ENCODE results near the gene MYMX.

MYMX gene

DNA sequence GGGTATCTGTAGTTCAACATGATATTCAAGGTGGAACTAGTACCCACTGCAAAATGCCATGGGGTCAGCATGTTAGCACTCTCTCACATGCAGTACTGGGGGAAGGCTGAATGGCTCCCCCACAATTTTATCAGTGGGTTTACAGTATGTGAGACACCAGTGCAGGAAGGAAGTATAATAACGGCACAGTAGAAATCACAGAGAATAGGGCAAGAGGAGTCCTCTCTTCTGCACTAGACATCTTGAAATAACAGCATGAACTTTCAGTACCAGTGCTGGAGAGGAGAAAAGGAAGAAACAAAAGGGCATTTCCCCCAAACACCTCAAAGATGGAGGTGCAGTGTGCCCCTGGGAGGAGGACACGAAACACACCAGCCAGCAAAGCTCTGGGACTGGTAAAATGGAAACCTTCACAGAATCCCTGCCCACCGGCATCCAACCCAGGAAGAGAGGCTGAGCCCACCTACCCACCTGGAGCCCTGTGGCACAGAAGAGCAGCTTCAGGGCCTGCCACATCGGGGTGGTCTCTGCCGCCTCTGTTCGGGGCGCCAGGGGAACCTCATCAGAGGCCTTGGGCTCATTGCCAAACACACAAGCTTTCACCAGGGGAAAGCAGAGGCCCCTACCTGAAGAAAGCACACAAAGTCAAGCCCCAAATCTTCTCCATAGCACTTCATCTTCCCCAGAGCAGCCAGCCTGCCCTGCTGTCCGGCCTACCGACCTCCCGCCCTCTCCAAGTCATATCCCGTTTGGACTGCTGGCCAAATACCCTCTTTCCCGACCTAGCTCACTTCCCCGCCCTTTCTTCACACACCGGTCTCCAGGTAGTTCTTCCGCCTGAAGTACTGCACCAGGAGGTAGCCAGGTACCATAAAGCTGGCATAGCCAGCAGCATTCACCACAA lies 39.4 kb downstream of the MYMX start:
- TF ChIP-seq ARNTL (CRISPR knock-in tag; IDR thresholded peaks at IDR 0.05; ENCODE audit: borderline replicate concordance, low read depth), result no peak
- no peak for TF ChIP-seq ZFP30 (CRISPR knock-in tag; IDR thresholded peaks at IDR 0.05)
- TF ChIP-seq, protein P1, sequence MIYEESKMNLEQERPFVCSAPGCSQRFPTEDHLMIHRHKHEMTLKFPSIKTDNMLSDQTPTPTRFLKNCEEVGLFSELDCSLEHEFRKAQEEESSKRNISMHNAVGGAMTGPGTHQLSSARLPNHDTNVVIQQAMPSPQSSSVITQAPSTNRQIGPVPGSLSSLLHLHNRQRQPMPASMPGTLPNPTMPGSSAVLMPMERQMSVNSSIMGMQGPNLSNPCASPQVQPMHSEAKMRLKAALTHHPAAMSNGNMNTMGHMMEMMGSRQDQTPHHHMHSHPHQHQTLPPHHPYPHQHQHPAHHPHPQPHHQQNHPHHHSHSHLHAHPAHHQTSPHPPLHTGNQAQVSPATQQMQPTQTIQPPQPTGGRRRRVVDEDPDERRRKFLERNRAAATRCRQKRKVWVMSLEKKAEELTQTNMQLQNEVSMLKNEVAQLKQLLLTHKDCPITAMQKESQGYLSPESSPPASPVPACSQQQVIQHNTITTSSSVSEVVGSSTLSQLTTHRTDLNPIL (CRISPR knock-in tag; IDR thresholded peaks at IDR 0.05; ENCODE audit: low read depth), result no peak
- TF ChIP-seq, protein P2, sequence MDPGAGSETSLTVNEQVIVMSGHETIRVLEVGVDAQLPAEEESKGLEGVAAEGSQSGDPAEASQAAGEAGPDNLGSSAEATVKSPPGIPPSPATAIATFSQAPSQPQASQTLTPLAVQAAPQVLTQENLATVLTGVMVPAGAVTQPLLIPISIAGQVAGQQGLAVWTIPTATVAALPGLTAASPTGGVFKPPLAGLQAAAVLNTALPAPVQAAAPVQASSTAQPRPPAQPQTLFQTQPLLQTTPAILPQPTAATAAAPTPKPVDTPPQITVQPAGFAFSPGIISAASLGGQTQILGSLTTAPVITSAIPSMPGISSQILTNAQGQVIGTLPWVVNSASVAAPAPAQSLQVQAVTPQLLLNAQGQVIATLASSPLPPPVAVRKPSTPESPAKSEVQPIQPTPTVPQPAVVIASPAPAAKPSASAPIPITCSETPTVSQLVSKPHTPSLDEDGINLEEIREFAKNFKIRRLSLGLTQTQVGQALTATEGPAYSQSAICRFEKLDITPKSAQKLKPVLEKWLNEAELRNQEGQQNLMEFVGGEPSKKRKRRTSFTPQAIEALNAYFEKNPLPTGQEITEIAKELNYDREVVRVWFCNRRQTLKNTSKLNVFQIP (CRISPR knock-in tag; IDR thresholded peaks at IDR 0.05; ENCODE audit: borderline replicate concordance, low read depth), result no peak
- TF ChIP-seq ZFP3 (CRISPR knock-in tag; IDR thresholded peaks at IDR 0.05), result no peak
- no peak for TF ChIP-seq ZNF8 (CRISPR knock-in tag; IDR thresholded peaks at IDR 0.05)
- no peak for TF ChIP-seq GLIS3 (CRISPR knock-in tag; IDR thresholded peaks at IDR 0.05)
- TF ChIP-seq, protein P3, sequence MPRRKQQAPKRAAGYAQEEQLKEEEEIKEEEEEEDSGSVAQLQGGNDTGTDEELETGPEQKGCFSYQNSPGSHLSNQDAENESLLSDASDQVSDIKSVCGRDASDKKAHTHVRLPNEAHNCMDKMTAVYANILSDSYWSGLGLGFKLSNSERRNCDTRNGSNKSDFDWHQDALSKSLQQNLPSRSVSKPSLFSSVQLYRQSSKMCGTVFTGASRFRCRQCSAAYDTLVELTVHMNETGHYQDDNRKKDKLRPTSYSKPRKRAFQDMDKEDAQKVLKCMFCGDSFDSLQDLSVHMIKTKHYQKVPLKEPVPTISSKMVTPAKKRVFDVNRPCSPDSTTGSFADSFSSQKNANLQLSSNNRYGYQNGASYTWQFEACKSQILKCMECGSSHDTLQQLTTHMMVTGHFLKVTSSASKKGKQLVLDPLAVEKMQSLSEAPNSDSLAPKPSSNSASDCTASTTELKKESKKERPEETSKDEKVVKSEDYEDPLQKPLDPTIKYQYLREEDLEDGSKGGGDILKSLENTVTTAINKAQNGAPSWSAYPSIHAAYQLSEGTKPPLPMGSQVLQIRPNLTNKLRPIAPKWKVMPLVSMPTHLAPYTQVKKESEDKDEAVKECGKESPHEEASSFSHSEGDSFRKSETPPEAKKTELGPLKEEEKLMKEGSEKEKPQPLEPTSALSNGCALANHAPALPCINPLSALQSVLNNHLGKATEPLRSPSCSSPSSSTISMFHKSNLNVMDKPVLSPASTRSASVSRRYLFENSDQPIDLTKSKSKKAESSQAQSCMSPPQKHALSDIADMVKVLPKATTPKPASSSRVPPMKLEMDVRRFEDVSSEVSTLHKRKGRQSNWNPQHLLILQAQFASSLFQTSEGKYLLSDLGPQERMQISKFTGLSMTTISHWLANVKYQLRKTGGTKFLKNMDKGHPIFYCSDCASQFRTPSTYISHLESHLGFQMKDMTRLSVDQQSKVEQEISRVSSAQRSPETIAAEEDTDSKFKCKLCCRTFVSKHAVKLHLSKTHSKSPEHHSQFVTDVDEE (CRISPR knock-in tag; IDR thresholded peaks at IDR 0.05), result no peak
- no peak for TF ChIP-seq ZC3H10 (CRISPR knock-in tag; IDR thresholded peaks at IDR 0.05)
- TF ChIP-seq RARB (CRISPR knock-in tag; IDR thresholded peaks at IDR 0.05), result no peak
- TF ChIP-seq CSDC2 (CRISPR knock-in tag; IDR thresholded peaks at IDR 0.05), result no peak
- no peak for TF ChIP-seq ISL1 (CRISPR knock-in tag; IDR thresholded peaks at IDR 0.05)
- TF ChIP-seq SNAI2 (CRISPR knock-in tag; IDR thresholded peaks at IDR 0.05), result no peak
- peak; percentile 26 for ATAC-seq

DNA sequence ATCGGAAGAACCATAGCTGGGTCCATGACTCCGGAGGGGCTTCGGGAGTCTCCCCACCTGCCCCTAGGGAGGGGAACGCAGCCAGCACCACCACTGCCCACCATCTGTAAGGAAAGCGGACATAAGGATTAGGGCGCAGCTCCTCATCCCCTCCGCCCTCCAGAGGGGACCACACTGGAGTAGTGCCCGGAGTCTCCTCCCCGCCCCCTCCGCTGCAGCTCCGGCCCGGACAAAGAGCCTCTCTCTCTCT lies 40.0 kb downstream of the MYMX start:
- no peak; the same call in 2 of the 3 replicates for ATAC-seq
- TF ChIP-seq ZNF8 (CRISPR knock-in tag; IDR thresholded peaks at IDR 0.05) (no peak), ZFP30 (CRISPR knock-in tag; IDR thresholded peaks at IDR 0.05) (no peak), RARB (CRISPR knock-in tag; IDR thresholded peaks at IDR 0.05) (no peak), ZC3H10 (CRISPR knock-in tag; IDR thresholded peaks at IDR 0.05) (no peak), ZNF70 (CRISPR knock-in tag; IDR thresholded peaks at IDR 0.05) (no peak), ISL1 (CRISPR knock-in tag; IDR thresholded peaks at IDR 0.05) (no peak), TCF4 (CRISPR knock-in tag; IDR thresholded peaks at IDR 0.05; ENCODE audit: borderline replicate concordance) (no peak), OSR1 (CRISPR knock-in tag; IDR thresholded peaks at IDR 0.05) (no peak), PPARA (CRISPR knock-in tag; IDR thresholded peaks at IDR 0.05; ENCODE audit: borderline replicate concordance) (no peak), ESRRG (CRISPR knock-in tag; IDR thresholded peaks at IDR 0.05) (no peak)
- TF ChIP-seq, protein P4, sequence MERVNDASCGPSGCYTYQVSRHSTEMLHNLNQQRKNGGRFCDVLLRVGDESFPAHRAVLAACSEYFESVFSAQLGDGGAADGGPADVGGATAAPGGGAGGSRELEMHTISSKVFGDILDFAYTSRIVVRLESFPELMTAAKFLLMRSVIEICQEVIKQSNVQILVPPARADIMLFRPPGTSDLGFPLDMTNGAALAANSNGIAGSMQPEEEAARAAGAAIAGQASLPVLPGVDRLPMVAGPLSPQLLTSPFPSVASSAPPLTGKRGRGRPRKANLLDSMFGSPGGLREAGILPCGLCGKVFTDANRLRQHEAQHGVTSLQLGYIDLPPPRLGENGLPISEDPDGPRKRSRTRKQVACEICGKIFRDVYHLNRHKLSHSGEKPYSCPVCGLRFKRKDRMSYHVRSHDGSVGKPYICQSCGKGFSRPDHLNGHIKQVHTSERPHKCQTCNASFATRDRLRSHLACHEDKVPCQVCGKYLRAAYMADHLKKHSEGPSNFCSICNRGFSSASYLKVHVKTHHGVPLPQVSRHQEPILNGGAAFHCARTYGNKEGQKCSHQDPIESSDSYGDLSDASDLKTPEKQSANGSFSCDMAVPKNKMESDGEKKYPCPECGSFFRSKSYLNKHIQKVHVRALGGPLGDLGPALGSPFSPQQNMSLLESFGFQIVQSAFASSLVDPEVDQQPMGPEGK (CRISPR knock-in tag; IDR thresholded peaks at IDR 0.05; ENCODE audit: borderline replicate concordance), result no peak
- TF ChIP-seq, protein P1 (CRISPR knock-in tag; IDR thresholded peaks at IDR 0.05; ENCODE audit: low read depth), result no peak
- TF ChIP-seq, protein P2 (CRISPR knock-in tag; IDR thresholded peaks at IDR 0.05; ENCODE audit: borderline replicate concordance, low read depth), result no peak
